Adrenal gland (tissue), 5 donors: Measurements from ENCODE around the gene PLCE1.

Experiments
- POLR2A ChIP-seq, 2 donors: fragments of 450-650 bp; IDR thresholded peaks; one replicate each; pipeline ENCODE4 v1.6.1; 2017; ENCODE audit warnings: antibody characterized with exemption in 2 of 2, mild to moderate bottlenecking in 2 of 2, moderate library complexity in 1 of 2
- TF ChIP-seq, protein P1 (sequence below), 6 experiments: fragments of 450-650 bp in 4 of 6; fragments of 200-600 bp in 2 of 6; sonication (generic) in 1 of 6; IDR thresholded peaks; 1 replicate in 5 of 6; 2 replicates in 1 of 6; pipeline versions ENCODE4 v1.5.1 to v1.8.0; 2016 to 2021; ENCODE audit warnings: antibody characterized with exemption in 6 of 6, mild to moderate bottlenecking in 2 of 6, moderate library complexity in 1 of 6
- donor health status: DM: no; HTN: no; CAD: no.

- TF ChIP-seq, protein P1, sequence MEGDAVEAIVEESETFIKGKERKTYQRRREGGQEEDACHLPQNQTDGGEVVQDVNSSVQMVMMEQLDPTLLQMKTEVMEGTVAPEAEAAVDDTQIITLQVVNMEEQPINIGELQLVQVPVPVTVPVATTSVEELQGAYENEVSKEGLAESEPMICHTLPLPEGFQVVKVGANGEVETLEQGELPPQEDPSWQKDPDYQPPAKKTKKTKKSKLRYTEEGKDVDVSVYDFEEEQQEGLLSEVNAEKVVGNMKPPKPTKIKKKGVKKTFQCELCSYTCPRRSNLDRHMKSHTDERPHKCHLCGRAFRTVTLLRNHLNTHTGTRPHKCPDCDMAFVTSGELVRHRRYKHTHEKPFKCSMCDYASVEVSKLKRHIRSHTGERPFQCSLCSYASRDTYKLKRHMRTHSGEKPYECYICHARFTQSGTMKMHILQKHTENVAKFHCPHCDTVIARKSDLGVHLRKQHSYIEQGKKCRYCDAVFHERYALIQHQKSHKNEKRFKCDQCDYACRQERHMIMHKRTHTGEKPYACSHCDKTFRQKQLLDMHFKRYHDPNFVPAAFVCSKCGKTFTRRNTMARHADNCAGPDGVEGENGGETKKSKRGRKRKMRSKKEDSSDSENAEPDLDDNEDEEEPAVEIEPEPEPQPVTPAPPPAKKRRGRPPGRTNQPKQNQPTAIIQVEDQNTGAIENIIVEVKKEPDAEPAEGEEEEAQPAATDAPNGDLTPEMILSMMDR (IDR thresholded peaks at IDR 0.05) = no peak
- no peak for TF ChIP-seq POLR2A (IDR thresholded peaks at IDR 0.05)
Measured at GRCh38 chr10:93995598-93996271, 2.0 kb downstream of the PLCE1 start.
